H1 (cell line): ENCODE data around the gene WDFY4. TPM values are rescaled to one million over a fixed set of nuclear protein-coding genes. Genes with fewer than 3 reads are reported as not detected.

Experiments used
- CTCF ChIA-PET: fragments of 300-600 bp; sonication (Branson Sonifier 250); formaldehyde crosslinking; loops from one replicate; lab custom pipeline; 2021; ENCODE audit not compliant: partially characterized antibody; lab: Charles Lee
- POLR2A ChIA-PET: fragments of 300-600 bp; sonication (Branson Sonifier 250); formaldehyde crosslinking; loops from one replicate; lab custom pipeline; 2021; ENCODE audit warnings: inconsistent platforms; ENCODE audit not compliant: partially characterized antibody; lab: Charles Lee
- DNase-seq, 2 experiments: peaks; one replicate each; pipeline versions ENCODE4 v3.0.0 to v3.0.0-alpha.2; 2010 to 2022; ENCODE audit warnings: low spot score in 2 of 2, low read depth in 1 of 2, mixed read lengths in 1 of 2
- FAIRE-seq: peaks from 2 replicates; lab custom pipeline; 2011; peaks lifted over from hg19 to GRCh38; lab: Jason Lieb, UNC
- H2AFZ ChIP-seq: 2 replicates; pipeline ENCODE4 v1.8.1; 2012; ENCODE audit warnings: low read length, inconsistent platforms
- H2AK5ac ChIP-seq: 2 replicates; pipeline ENCODE4 v1.6.1; 2013; ENCODE audit warnings: low read depth, low read length
- H2BK120ac ChIP-seq: replicated peaks from 2 replicates; pipeline ENCODE3; 2013; ENCODE audit warnings: low read depth, low read length, inconsistent platforms
- H2BK12ac ChIP-seq: 2 replicates; pipeline ENCODE4 v1.6.1; 2013; ENCODE audit warnings: low read depth, low read length
- H2BK15ac ChIP-seq: 2 replicates; pipeline ENCODE4 v1.6.1; 2013; ENCODE audit warnings: low read length
- H2BK20ac ChIP-seq: 2 replicates; pipeline ENCODE4 v1.6.1; 2013; ENCODE audit warnings: low read length
- H2BK5ac ChIP-seq: 2 replicates; pipeline ENCODE4 v1.6.1; 2013; ENCODE audit warnings: low read depth, low read length
- H3K14ac ChIP-seq: 2 replicates; pipeline ENCODE4 v1.6.1; 2013; ENCODE audit warnings: inconsistent platforms; ENCODE audit not compliant: insufficient read length
- H3K18ac ChIP-seq: 2 replicates; pipeline ENCODE4 v1.6.1; 2013; ENCODE audit warnings: low read length; ENCODE audit errors: extremely low read depth
- H3K23ac ChIP-seq: 2 replicates; pipeline ENCODE4 v1.6.1; 2013; ENCODE audit warnings: inconsistent platforms; ENCODE audit not compliant: insufficient read length
- H3K23me2 ChIP-seq: 2 replicates; pipeline ENCODE4 v1.6.1; 2013; ENCODE audit warnings: low read depth, low read length
- H3K27ac ChIP-seq: 2 replicates; pipeline ENCODE4 v1.6.1; 2011; ENCODE audit warnings: low read depth, low read length, inconsistent platforms
- H3K27me3 ChIP-seq, 4 experiments: replicated peaks in 1 of 4; 1 replicate in 1 of 4; 2 replicates in 3 of 4; pipeline versions ENCODE4 v1.6.1 to v1.8.1; 2011 to 2013; ENCODE audit warnings: low read length in 3 of 4, mild to moderate bottlenecking in 3 of 4, inconsistent platforms in 2 of 4, mixed read lengths in 2 of 4, moderate library complexity in 1 of 4; ENCODE audit not compliant: control insufficient read depth in 3 of 4, insufficient read depth in 3 of 4; ENCODE audit errors: extremely low read depth in 1 of 4
- H3K36me3 ChIP-seq, 4 experiments: 2 replicates each; pipeline versions ENCODE4 v1.6.1 to v1.8.1; 2011 to 2013; ENCODE audit warnings: mild to moderate bottlenecking in 4 of 4, low read length in 3 of 4, moderate library complexity in 2 of 4, control low read depth in 1 of 4, inconsistent platforms in 1 of 4; ENCODE audit not compliant: insufficient read depth in 4 of 4, control insufficient read depth in 2 of 4
- H3K4ac ChIP-seq: replicated peaks from 2 replicates; pipeline ENCODE3; 2013; ENCODE audit warnings: low read length, low read depth, mixed read lengths, inconsistent platforms; ENCODE audit not compliant: insufficient read length
- H3K4me1 ChIP-seq, 4 experiments: replicated peaks in 1 of 4; 1 replicate in 1 of 4; 2 replicates in 3 of 4; pipeline versions ENCODE4 v1.6.1 to v1.8.1; 2011 to 2013; ENCODE audit warnings: low read length in 3 of 4, inconsistent platforms in 2 of 4, mixed read lengths in 1 of 4; ENCODE audit not compliant: insufficient read depth in 4 of 4, control insufficient read depth in 3 of 4
- H3K4me2 ChIP-seq, 2 experiments: 2 replicates each; pipeline versions ENCODE4 v1.6.1 to v1.8.1; 2011 to 2013; ENCODE audit warnings: low read depth in 2 of 2, low read length in 2 of 2, control low read depth in 1 of 2, inconsistent platforms in 1 of 2, mild to moderate bottlenecking in 1 of 2; ENCODE audit not compliant: insufficient read depth in 1 of 2
- H3K4me3 ChIP-seq, 4 experiments: fragments of 200-600, 300-600 bp in 1 of 4; sonication (generic), shearing (Covaris generic), sonication (Bioruptor Twin) in 1 of 4; 2 replicates each; pipeline versions ENCODE4 v1.5.1 to v1.8.1; 2011 to 2016; ENCODE audit warnings: low read length in 4 of 4, low read depth in 3 of 4, control low read depth in 2 of 4, inconsistent platforms in 2 of 4, mild to moderate bottlenecking in 2 of 4, mixed read lengths in 1 of 4, moderate library complexity in 1 of 4; ENCODE audit not compliant: insufficient read depth in 2 of 4; ENCODE audit errors: extremely low read depth in 1 of 4
- H3K56ac ChIP-seq: replicated peaks from 2 replicates; pipeline ENCODE3; 2013; ENCODE audit warnings: low read depth, mild to moderate bottlenecking, mixed read lengths, low read length, inconsistent platforms; ENCODE audit not compliant: insufficient read length
- H3K79me1 ChIP-seq: 2 replicates; pipeline ENCODE4 v1.6.1; 2013; ENCODE audit warnings: low read depth, low read length, control low read depth
- H3K79me2 ChIP-seq, 2 experiments: 2 replicates each; pipeline versions ENCODE4 v1.6.1 to v1.8.1; 2012 to 2013; ENCODE audit warnings: low read length in 2 of 2, mild to moderate bottlenecking in 2 of 2, inconsistent platforms in 1 of 2; ENCODE audit not compliant: insufficient read depth in 2 of 2, control insufficient read depth in 1 of 2
- H3K9ac ChIP-seq, 4 experiments: replicated peaks in 1 of 4; 1 replicate in 1 of 4; 2 replicates in 3 of 4; pipeline versions ENCODE4 v1.6.1 to v1.8.1; 2011 to 2013; ENCODE audit warnings: low read depth in 3 of 4, low read length in 3 of 4, control low read depth in 2 of 4, mild to moderate bottlenecking in 2 of 4, moderate library complexity in 2 of 4, inconsistent platforms in 1 of 4; ENCODE audit errors: extremely low read depth in 1 of 4
- H3K9me3 ChIP-seq, 2 experiments: 2 replicates each; pipeline versions ENCODE4 v1.6.1 to v1.8.1; 2012 to 2013; ENCODE audit warnings: mild to moderate bottlenecking in 2 of 2, moderate library complexity in 2 of 2, control low read depth in 1 of 2, inconsistent platforms in 1 of 2, low read depth in 1 of 2, low read length in 1 of 2, mixed read lengths in 1 of 2; ENCODE audit not compliant: insufficient read depth in 2 of 2
- H4K20me1 ChIP-seq, 2 experiments: replicated peaks in 1 of 2; 2 replicates each; pipeline versions ENCODE3 to v1.8.1; 2011 to 2013; ENCODE audit warnings: inconsistent platforms in 2 of 2, low read length in 2 of 2, mild to moderate bottlenecking in 1 of 2; ENCODE audit not compliant: insufficient read depth in 2 of 2, control insufficient read depth in 1 of 2
- H4K5ac ChIP-seq: 2 replicates; pipeline ENCODE4 v1.6.1; 2013; ENCODE audit warnings: low read length, low read depth, mixed read lengths, inconsistent platforms; ENCODE audit not compliant: insufficient read length
- H4K8ac ChIP-seq: 2 replicates; pipeline ENCODE4 v1.8.0; 2013; ENCODE audit warnings: mild to moderate bottlenecking, moderate library complexity, low read length, inconsistent platforms; ENCODE audit not compliant: insufficient read depth; ENCODE audit errors: extremely low read depth
- H4K91ac ChIP-seq: replicated peaks from 2 replicates; pipeline ENCODE3; 2013; ENCODE audit warnings: low read length, mixed read lengths, inconsistent platforms; ENCODE audit not compliant: insufficient read length
- CHD1 ChIP-seq: IDR thresholded peaks from 2 replicates; pipeline ENCODE4 v1.6.1; 2012; ENCODE audit warnings: low read depth, low read length, improper control_type of control experiment
- MAX ChIP-seq: IDR thresholded peaks from 2 replicates; pipeline ENCODE4 v1.6.1; 2012; ENCODE audit warnings: inconsistent platforms
- POLR2AphosphoS5 ChIP-seq: IDR thresholded peaks from 2 replicates; pipeline ENCODE4 v1.6.1; 2011; ENCODE audit warnings: low read depth, low read length
- POU5F1 ChIP-seq: IDR thresholded peaks from 2 replicates; pipeline ENCODE4 v1.6.1; 2011; ENCODE audit warnings: low read depth, mild to moderate bottlenecking, low read length, moderate library complexity
- WGBS, 2 experiments: shearing (Covaris generic) in 1 of 2; methylation state at CpG; one replicate each; pipeline versions ENCODE4 v1.1.6 to v1.1.7; 2013 to 2015; ENCODE audit warnings: low lambda C conversion rate in 2 of 2, mixed read lengths in 2 of 2, inconsistent platforms in 1 of 2, low coverage in 1 of 2, missing lambda C conversion rate in 1 of 2; ENCODE audit not compliant: insufficient replicate concordance in 2 of 2, insufficient coverage in 1 of 2, insufficient read length in 1 of 2; ENCODE audit errors: extremely low coverage in 1 of 2, missing lambda C conversion rate in 1 of 2; 5-methylcytosine and 5-hydroxymethylcytosine counted together
- polyA plus RNA-seq, 7 experiments: library from polyadenylated mRNA; depleted of rRNA in 3 of 7; stranded (reverse) in 5 of 7; unstranded in 2 of 7; fragments of >200 nt in 5 of 7; fragments of 200-250 nt in 2 of 7; gene quantifications; 1 replicate in 5 of 7; 2 replicates in 1 of 7; 4 replicates in 1 of 7; pipeline versions ENCODE4 v1.2.1 to v1.2.3, GENCODE V29; 2011 to 2013; ENCODE audit warnings: missing spikeins in 2 of 7, mixed read lengths in 2 of 7
- total RNA-seq: library from RNA; stranded (reverse); fragmentation: NEBNext Ultra II Directional; extraction: Animal tissue kit (Norgen Biotek cat#: 25700); gene quantifications from 2 replicates; pipeline ENCODE4 v1.2.1, GENCODE V29; 2021

The WDFY4 gene
- total and polyA plus RNA-seq, 2 of the 8 experiments (the other 6 are each of a cell fraction or from before 2014, with no cell fraction given) = not detected

- H3K18ac ChIP-seq = no peak overlapping the region
- H2BK15ac ChIP-seq = no peak overlapping the region
- H3K9me3 ChIP-seq = no peaks in the 10 kb centered on the region
- no peak overlapping the region for H3K4me2 ChIP-seq
- no peaks in the 10 kb centered on the region for H3K79me1 ChIP-seq
- no peak overlapping the region for H3K14ac ChIP-seq
- H2AFZ ChIP-seq = no peak overlapping the region
- H3K79me2 ChIP-seq = no peaks in the 10 kb centered on the region
- no peak overlapping the region for H3K4ac ChIP-seq
- H3K4me1 ChIP-seq = no peaks in the 10 kb centered on the region
- no peak overlapping the region for H3K56ac ChIP-seq
- no peak overlapping the region for H2BK20ac ChIP-seq
- FAIRE-seq = no peak
- H4K5ac ChIP-seq = no peak overlapping the region
- 80% methylated on average over 1 of the region's 1 CpG; no CpG with 5 or more reads in 1 of the 2 experiments for WGBS, 2 experiments
- H3K36me3 ChIP-seq = no peaks in the 10 kb centered on the region
- DNase-seq = no peak
- H3K23ac ChIP-seq = no peak overlapping the region
- H3K27ac ChIP-seq = no peak overlapping the region
- H2BK12ac ChIP-seq = no peak overlapping the region
- no peak overlapping the region for H2BK5ac ChIP-seq
- H2BK120ac ChIP-seq = no peak overlapping the region
- no peak for TF ChIP-seq MAX
- no peak for TF ChIP-seq POLR2AphosphoS5
- TF ChIP-seq POU5F1 = no peak
- TF ChIP-seq CHD1 = no peak
- H3K9ac ChIP-seq = no peak overlapping the region
- no peaks in the 10 kb centered on the region for H4K20me1 ChIP-seq
- no peak overlapping the region for H2AK5ac ChIP-seq
- no peak overlapping the region for H3K4me3 ChIP-seq
- no peak overlapping the region for H4K8ac ChIP-seq
- no peaks in the 10 kb centered on the region for H3K27me3 ChIP-seq
- H4K91ac ChIP-seq = no peak overlapping the region
- ChIA-PET POLR2A (no interaction called here), CTCF (interaction anchor here (0.8 to 1.0 kb wide), 2 partner anchors 20 to 21 kb away, joined by 3 to 4 read pairs; no protein-coding TSS in a partner anchor)
- no peaks in the 10 kb centered on the region for H3K23me2 ChIP-seq
Measured at GRCh38 chr10:48678041-48678440, 6.6 kb upstream of the WDFY4 start.
